ENCODE results near the gene TMEM233. TPM values are rescaled to one million over a fixed set of nuclear protein-coding genes. Genes with fewer than 3 reads are reported as not detected.

TMEM233 gene
- total and polyA plus RNA-seq, 8 donors, result 0.10 to 0.92 (median 0.22) TPM; not detected in 4

DNA sequence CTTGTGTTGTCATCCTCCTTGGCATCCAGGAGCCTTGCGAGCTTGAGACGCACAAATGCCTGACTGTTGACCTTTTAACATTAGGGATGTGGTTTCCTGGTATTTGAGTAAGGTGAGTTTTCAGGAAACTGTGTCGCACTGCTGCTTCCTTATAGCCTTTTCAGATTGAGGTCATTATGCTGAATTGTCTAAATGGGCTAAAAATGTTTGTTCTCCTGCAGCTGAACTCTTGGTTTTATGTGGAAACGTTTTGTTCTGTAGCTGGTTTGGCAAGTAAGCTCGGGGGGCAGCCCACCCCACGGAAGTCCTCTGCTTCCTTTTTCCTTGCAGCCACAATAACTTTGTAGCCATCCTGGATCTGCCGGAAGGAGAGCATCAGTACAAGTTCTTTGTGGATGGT, 80.1 kb downstream of the TMEM233 start:
- H3K4me3 ChIP-seq, result no peak overlapping the region
- peaks cover 27 to 89% (median 67%) of the 10 kb centered on the region in 4 donors for H3K4me1 ChIP-seq
- 26 to 56% (median 40%) methylated on average over 7 of the region's 7 CpGs for WGBS, 5 donors
- no peaks in the 10 kb centered on the region for H3K9me3 ChIP-seq
- H3K36me3 ChIP-seq, result peaks cover 55 to 87% (median 81%) of the 10 kb centered on the region in 4 donors
- peak overlapping the region; percentile 56 to 99 (median 96) for H3K27ac ChIP-seq
- no peaks in the 10 kb centered on the region for H3K27me3 ChIP-seq
- DNase-seq, result peak in 1 of 2 donors; percentile 80
- TF ChIP-seq POLR2AphosphoS5 (IDR thresholded peaks at IDR 0.05) (peak; percentile 25 to 69 (median 69)), CTCF (IDR thresholded peaks at IDR 0.05) (no peak), EP300 (IDR thresholded peaks at IDR 0.05) (no peak), POLR2A (IDR thresholded peaks at IDR 0.05) (no peak)
- intact Hi-C loops (cut with DNase I; ENCODE audit: low total_unique reads), result no loop called here

- Histone ChIP-seq H3K27ac (peak overlapping the region; percentile 56 to 99 (median 96)), H3K9me3 (no peaks in the 10 kb centered on the region), H3K27me3 (no peaks in the 10 kb centered on the region), H3K4me3 (no peak overlapping the region), H3K36me3 (peaks cover 65 to 96% (median 90%) of the 10 kb centered on the region in 4 donors), H3K4me1 (peaks cover 33 to 82% (median 65%) of the 10 kb centered on the region in 4 donors)
- intact Hi-C loops (cut with DNase I; ENCODE audit: low total_unique reads), result no loop called here
- DNase-seq, result no peak
- 76 to 86% (median 84%) methylated on average over 4 of the region's 4 CpGs for WGBS, 5 donors
- TF ChIP-seq EP300 (IDR thresholded peaks at IDR 0.05) (no peak), POLR2AphosphoS5 (IDR thresholded peaks at IDR 0.05) (no peak)
Observed at GRCh38 chr12:119674560-119674959, 81.0 kb downstream of the TMEM233 start.

- H3K4me3 ChIP-seq, result no peak overlapping the region
- H3K36me3 ChIP-seq, result peaks cover 79 to 100% (median 100%) of the 10 kb centered on the region in 4 donors
- TF ChIP-seq POLR2AphosphoS5 (IDR thresholded peaks at IDR 0.05), result no peak
- no peak for TF ChIP-seq POLR2A (IDR thresholded peaks at IDR 0.05)
- TF ChIP-seq CTCF (IDR thresholded peaks at IDR 0.05), result no peak
- no peak for TF ChIP-seq EP300 (IDR thresholded peaks at IDR 0.05)
- H3K27ac ChIP-seq, result peak overlapping the region in 3 of 5 donors; percentile 20 to 99 (median 96)
- WGBS, 5 donors, result 74 to 90% (median 82%) methylated on average over 9 of the region's 9 CpGs
- intact Hi-C loops (cut with DNase I; ENCODE audit: low total_unique reads), result no loop called here
- no peaks in the 10 kb centered on the region for H3K9me3 ChIP-seq
- H3K4me1 ChIP-seq, result peaks cover 33 to 70% (median 56%) of the 10 kb centered on the region in 4 donors
- H3K27me3 ChIP-seq, result no peaks in the 10 kb centered on the region
- DNase-seq, result no peak
Observed at GRCh38 chr12:119676022-119676421, 82.4 kb downstream of the TMEM233 start.

- H3K36me3 ChIP-seq, result peaks cover 85 to 100% (median 100%) of the 10 kb centered on the region in 4 donors
- no peaks in the 10 kb centered on the region for H3K9me3 ChIP-seq
- no peak overlapping the region for H3K4me3 ChIP-seq
- no peaks in the 10 kb centered on the region for H3K27me3 ChIP-seq
- no peak for DNase-seq
- H3K4me1 ChIP-seq, result peaks cover 30 to 70% (median 53%) of the 10 kb centered on the region in 4 donors
- TF ChIP-seq CTCF (IDR thresholded peaks at IDR 0.05), result no peak
- TF ChIP-seq POLR2AphosphoS5 (IDR thresholded peaks at IDR 0.05), result no peak
- TF ChIP-seq EP300 (IDR thresholded peaks at IDR 0.05), result no peak
- TF ChIP-seq POLR2A (IDR thresholded peaks at IDR 0.05), result no peak
- peak overlapping the region in 4 of 5 donors; percentile 20 to 96 (median 22) for H3K27ac ChIP-seq
- intact Hi-C loops (cut with DNase I; ENCODE audit: low total_unique reads), result no loop called here
- WGBS, 5 donors, result 88 to 97% (median 89%) methylated on average over 13 of the region's 13 CpGs
Observed at GRCh38 chr12:119676573-119676972, 83.0 kb downstream of the TMEM233 start.

GRCh38 chr12:119678459-119678858, 84.9 kb downstream of the TMEM233 start:
- DNase-seq, result no peak
- peaks cover 82 to 89% (median 88%) of the 10 kb centered on the region in 4 donors for H3K36me3 ChIP-seq
- WGBS, 5 donors, result 67 to 82% (median 73%) methylated on average over 7 of the region's 7 CpGs

More at GRCh38 chr12:119678459-119678858, 84.9 kb downstream of the TMEM233 start:
- intact Hi-C loops (cut with DNase I; ENCODE audit: low total_unique reads), result no loop called here
- Histone ChIP-seq H3K4me3 (no peak overlapping the region), H3K9me3 (no peaks in the 10 kb centered on the region), H3K4me1 (peaks cover 25 to 70% (median 45%) of the 10 kb centered on the region in 4 donors), H3K27me3 (no peaks in the 10 kb centered on the region), H3K27ac (peak overlapping the region in 2 of 5 donors; percentile 54 to 64)
- TF ChIP-seq POLR2A (IDR thresholded peaks at IDR 0.05) (no peak), EP300 (IDR thresholded peaks at IDR 0.05) (no peak), POLR2AphosphoS5 (IDR thresholded peaks at IDR 0.05) (no peak), CTCF (IDR thresholded peaks at IDR 0.05) (no peak)
